NCI-H2081 (cell line): ENCODE results near the gene MBD3L3.
"Not testable (repeated sequence)": the region's sequence is repeated elsewhere in the genome, so short reads cannot be mapped to it uniquely, and the experiment has no call there.

Experiments
- DNase-seq, 2 experiments: peaks; one replicate each; lab custom pipeline; 2025; lab: John Stamatoyannopoulos, UW

The MBD3L3 gene

GRCh38 chr19:7063339-7063738, 4.9 kb upstream of the MBD3L3 start:
- DNase-seq: no peak

DNA sequence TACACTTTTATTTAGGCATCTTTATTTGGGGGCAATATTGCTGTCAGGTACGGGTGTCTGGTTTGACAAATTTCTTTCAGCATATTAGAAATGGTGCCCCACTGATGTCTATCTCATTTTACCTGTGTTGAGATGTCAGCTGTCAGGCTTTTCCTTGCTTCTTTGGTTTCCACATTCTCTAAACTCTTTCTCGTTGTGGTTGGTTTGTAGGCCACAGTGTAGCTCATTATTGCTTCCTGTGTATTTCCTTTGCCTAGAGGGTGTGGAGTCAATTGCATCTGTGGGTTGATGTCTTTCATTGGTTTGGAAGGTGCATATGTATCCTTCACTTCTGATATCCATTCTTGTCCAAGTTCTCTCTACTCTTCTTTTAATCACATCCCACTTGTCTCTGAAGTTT, 1.5 kb upstream of the MBD3L3 start:
- DNase-seq: not testable (repeated sequence)

DNA sequence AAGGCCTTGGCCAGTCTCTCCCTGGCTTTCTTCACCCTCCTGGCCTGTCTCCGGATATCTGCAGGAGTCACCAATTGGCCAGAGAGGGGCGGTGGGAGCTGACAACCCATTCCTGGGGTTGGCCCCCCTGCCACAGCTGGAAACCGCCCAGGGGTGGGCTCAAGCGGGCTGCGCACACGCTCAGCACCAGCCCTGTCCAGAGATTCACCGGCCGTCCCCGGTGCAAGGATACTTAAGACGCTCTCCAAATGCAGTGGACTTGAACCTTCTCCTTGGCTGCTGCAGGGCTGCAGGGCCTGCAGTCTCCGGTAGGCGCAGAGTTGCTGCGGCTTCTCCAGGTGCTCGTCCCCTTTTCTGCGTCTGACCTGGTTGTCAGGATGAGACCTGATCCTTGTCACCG, 2.1 kb downstream of the MBD3L3 start:
- DNase-seq: not testable (repeated sequence)

DNA sequence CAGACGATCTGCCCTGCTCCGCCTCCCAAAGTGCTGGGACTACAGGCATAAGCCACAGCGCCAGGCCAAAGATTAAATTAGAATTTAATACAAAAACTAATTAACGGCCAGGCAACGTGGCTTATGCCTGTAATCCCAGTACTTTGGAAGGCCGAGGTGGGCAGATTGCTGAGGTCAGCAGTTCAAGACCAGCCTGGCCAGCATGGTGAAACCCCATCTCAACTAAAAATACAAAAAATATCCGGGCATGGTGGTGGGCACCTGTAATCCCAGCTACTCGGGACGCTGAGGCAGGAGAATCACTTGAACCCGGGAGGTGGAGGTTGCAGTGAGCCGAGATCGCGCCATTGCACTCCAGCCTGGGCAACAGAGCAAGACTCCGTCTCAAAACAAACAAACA, 2.8 kb downstream of the MBD3L3 start:
- not testable (repeated sequence) for DNase-seq

DNA sequence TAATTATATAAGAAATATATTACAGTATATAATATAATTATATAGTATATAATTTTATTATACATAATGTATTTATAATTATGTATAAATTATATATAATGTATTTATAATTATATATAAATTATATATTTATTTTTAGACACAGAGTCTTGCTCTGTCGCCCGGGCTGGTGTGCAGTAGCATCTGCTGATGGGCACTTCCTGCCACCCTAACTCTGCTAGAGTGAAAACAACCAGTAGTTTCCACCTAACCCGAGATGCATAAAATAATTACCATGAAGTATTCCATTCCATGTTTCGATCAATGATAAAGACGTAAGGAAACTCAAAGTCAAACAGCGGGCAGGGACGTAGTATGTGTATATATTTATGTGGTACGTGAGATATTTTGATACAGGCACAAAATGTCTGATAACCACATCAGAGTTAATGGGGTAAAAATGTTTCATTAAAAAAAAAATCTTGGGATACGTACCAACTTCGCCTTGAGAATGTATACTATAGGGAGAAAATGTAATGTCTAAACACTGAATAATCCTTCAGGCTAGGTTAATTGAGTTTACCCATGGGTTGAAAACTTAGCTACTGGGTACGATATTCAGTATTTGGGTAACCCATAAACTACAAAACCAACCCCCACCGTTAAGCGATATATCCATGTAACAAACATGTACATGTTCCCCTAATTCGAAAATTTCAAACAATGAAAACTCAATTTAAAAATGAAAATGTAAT, 3.7 kb downstream of the MBD3L3 start:
- not testable (repeated sequence) for DNase-seq

GRCh38 chr19:7052896-7053295, 5.6 kb downstream of the MBD3L3 start:
- not testable (repeated sequence) for DNase-seq

DNA sequence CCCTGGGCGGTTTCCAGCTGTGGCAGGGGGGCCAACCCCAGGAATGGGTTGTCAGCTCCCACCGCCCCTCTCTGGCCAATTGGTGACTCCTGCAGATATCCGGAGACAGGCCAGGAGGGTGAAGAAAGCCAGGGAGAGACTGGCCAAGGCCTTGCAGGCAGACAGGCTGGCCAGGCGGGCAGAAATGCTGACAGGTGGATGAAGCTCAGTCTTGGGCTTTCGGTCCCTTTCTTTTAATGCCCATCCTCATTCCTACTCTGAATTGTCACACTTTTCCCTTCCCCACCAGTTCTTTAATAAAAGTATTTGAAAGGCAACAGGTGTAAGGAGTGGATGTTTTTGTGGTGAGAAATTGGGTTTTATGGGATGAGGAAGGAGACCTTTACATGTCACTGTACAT, 7.1 kb downstream of the MBD3L3 start:
- DNase-seq: not testable (repeated sequence)

- DNase-seq: not testable (repeated sequence)
Measured at GRCh38 chr19:7049021-7049420, 9.5 kb downstream of the MBD3L3 start, which contains the start of gene MBD3L2. MBD3L2 (plus strand) TSS chr19:7049321; CDS start chr19:7049374, 53 bp downstream.

DNA sequence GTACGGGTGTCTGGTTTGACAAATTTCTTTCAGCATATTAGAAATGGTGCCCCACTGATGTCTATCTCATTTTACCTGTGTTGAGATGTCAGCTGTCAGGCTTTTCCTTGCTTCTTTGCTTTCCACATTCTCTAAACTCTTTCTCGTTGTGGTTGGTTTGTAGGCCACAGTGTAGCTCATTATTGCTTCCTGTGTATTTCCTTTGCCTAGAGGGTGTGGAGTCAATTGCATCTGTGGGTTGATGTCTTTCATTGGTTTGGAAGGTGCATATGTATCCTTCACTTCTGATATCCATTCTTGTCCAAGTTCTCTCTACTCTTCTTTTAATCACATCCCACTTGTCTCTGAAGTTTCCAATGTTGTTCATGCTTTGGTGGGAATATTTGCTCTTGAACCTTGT, 16.9 kb downstream of the MBD3L3 start:
- not testable (repeated sequence) for DNase-seq

DNA sequence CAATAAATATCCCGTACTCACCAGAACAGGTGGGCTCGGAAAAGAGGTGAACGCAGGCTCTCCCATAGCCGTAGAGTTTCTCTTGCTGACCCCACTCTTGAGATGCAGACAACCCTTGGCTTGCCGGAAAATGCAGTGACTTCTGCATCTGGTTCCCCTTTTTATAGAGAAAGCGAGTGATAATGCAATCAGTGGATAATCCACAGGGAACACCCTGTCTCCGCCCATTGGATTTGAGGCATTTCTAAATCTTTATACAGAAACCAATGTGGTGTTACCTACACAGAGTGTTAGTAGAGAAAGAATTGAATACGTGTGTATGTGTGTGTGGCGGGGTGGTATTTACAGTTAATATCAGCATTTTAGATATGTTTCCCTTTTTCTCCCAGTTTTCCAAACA, 18.4 kb downstream of the MBD3L3 start, which contains the start of gene MBD3L4:
MBD3L4 (minus strand) TSS at position 101 of the 400 bp plus-strand sequence; CDS start at position 66, 35 bp downstream.
- not testable (repeated sequence) for DNase-seq

- not testable (repeated sequence) for DNase-seq
Measured at GRCh38 chr19:7030278-7030677, 28.2 kb downstream of the MBD3L3 start, which contains the start of gene MBD3L5. MBD3L5 (plus strand) TSS chr19:7030578; CDS start chr19:7030612, 34 bp downstream.

GRCh38 chr19:7028790-7029189, 29.7 kb downstream of the MBD3L3 start:
- not testable (repeated sequence) for DNase-seq

DNA sequence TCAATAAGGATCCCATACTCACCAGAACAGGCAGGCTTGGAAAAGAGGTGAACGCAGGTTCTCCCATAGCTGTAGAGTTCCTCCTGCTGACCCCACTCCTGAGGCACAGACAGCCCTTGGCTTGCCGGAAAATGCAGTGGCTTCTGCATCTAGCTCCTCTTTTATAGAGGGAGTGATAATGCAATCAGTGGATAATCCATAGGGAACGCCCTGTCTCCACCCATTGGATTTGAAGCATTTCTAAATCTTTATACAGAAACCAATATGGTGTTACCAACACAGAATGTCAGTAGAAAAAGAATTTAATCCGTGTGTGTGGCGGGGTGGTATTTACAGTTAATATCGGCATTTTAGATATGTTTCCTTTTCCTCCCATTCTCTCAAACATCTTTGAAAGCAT, 37.1 kb downstream of the MBD3L3 start, which contains the start of gene MBD3L2B:
MBD3L2B (minus strand) TSS at position 101 of the 400 bp plus-strand sequence; CDS start at position 67, 34 bp downstream.
- not testable (repeated sequence) for DNase-seq

DNA sequence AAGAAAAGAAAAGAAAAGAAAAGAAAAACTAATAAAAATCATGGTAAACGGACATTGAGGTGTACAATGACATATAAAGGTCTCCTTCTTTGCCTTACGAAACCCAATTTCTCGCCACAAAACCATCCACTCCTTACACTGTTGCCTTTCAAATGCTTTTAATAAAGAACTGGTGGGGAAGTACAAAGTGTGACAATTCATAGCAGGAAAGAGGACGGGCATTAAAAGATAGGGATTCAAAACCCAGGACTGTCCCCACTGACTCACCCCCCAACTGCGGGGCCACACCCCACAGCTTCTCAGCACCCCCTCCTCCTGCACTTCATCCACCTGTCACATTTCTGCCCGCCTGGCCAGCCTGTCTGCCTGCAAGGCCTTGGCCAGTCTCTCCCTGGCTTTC, 39.6 kb downstream of the MBD3L3 start:
- DNase-seq: no peak

DNA sequence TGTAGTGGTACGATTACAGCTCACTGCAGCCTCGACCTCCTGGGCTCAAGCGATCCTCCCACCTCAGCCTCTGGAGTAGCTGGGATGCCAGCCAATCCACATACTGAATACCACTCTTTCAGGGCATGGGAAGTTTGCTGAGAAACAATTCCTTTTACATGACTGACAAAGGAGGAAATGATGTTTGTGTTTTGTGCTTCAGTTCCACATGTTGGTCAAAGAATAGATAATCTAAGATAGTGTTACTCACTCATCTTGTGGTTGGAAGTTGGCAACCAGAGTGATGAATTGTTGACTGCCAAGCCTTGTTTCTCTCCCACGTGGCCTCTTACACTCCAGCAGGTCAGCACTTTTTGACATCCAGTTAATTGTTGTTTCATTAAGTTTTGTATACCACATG, 44.8 kb downstream of the MBD3L3 start:
- no peak for DNase-seq

DNA sequence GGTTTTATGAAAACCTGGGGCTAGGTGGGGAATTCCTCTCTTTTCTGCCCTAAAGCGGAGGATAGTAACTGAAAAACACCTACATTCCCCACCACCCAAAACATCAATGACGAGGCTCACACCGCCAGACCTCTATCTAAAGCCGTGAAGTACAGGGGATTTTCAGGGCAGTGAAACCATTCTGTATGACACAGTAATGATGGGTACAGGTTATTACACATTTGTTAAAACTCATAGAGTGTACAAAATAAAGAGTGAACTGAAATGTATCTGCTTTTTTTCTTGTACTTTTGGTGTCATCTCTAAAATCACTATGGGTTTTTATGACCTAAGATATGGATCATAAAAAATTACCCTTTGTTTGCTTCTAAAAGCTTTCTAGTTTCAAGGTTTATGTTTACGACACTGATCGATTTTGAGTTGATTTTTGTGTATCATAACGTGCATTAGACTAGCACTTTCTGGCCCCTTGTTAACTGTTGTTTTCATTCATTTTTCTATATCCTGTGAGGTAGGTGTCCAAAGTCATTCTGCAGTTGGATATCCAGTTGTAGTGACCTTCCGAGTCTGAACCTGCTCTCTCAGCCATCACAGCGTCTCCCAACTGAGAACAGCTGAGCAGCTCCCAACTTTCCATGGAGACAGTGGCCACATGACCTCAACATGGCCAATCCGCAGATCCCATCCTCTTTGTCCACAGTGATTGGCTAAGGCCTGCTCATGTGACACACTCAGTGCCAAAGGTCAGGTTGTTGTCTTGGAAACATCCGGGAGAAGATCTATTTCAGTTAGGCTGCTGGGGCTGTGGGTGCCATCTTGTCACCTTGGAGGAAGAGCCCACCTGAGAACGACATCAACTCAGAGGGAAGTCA, 47.5 kb downstream of the MBD3L3 start:
- no peak for DNase-seq

- no peak for DNase-seq
Measured at GRCh38 chr19:7007859-7008258, 50.6 kb downstream of the MBD3L3 start.
